K562 (cell line): ENCODE results near the gene PLTP. TPM values are rescaled to one million over a fixed set of nuclear protein-coding genes. Genes with fewer than 3 reads are reported as not detected.

ENCODE experiments used
- ATAC-seq: fragments of 200-7000 bp; cut with Tn5 transposase; 3 replicates; pipeline ENCODE4 v1.9.1; 2020; ENCODE audit warnings: moderate library complexity
- BruUV-seq: library from RNA; stranded (reverse); fragments of 400-500 nt; replicated peaks from 2 replicates; lab custom pipeline; 2021; lab: Mats Ljungman, UMichigan
- CTCF ChIA-PET: fragments of 300-600 bp; formaldehyde crosslinking; extraction: SDS; loops from one replicate; lab custom pipeline; 2021; ENCODE audit warnings: low intra/inter-chr PET ratio; lab: Yijun Ruan, JAX
- POLR2A ChIA-PET: fragments of 300-600, 350-650 bp; sonication (Branson Sonifier 250); formaldehyde crosslinking; extraction: SDS; loops from one replicate; lab custom pipeline; 2021; ENCODE audit warnings: antibody characterized with exemption, inconsistent platforms; lab: Yijun Ruan, JAX
- DNase-seq, 4 experiments: peaks; one replicate each; pipeline versions ENCODE4 v3.0.0 to v3.0.0-alpha.2; 2011 to 2018; ENCODE audit warnings: low spot score in 3 of 4, mixed read lengths in 3 of 4; ENCODE audit errors: extremely low read depth in 1 of 4
- FAIRE-seq: peaks from 2 replicates; lab custom pipeline; 2011; peaks lifted over from hg19 to GRCh38; lab: Jason Lieb, UNC
- H2AFZ ChIP-seq: 2 replicates; pipeline ENCODE4 v1.6.0; 2011; ENCODE audit warnings: low read depth, low read length, control low read depth, inconsistent platforms
- H3K27ac ChIP-seq: fragments of 200-600 bp; 3 replicates; pipeline ENCODE4 v1.8.0; 2011; ENCODE audit warnings: low read depth, mild to moderate bottlenecking, control low read depth, inconsistent platforms, low read length, moderate library complexity, mixed read lengths; ENCODE audit errors: extremely low read depth
- H3K27me3 ChIP-seq, 2 experiments: fragments of 300-600 bp in 1 of 2; 2 replicates in 1 of 2; 3 replicates in 1 of 2; pipeline versions ENCODE4 v1.6.0 to v1.8.0; 2011; ENCODE audit warnings: inconsistent platforms in 2 of 2, low read length in 2 of 2, mild to moderate bottlenecking in 1 of 2, mixed read lengths in 1 of 2, moderate library complexity in 1 of 2; ENCODE audit not compliant: control insufficient read depth in 2 of 2, insufficient read depth in 2 of 2
- H3K36me3 ChIP-seq: fragments of 300-600 bp; 3 replicates; pipeline ENCODE4 v1.8.0; 2011; ENCODE audit warnings: mild to moderate bottlenecking, low read length, inconsistent platforms; ENCODE audit not compliant: control insufficient read depth, insufficient read depth
- H3K4me1 ChIP-seq, 2 experiments: fragments of 200-600 bp in 1 of 2; replicated peaks in 1 of 2; 2 replicates in 1 of 2; 3 replicates in 1 of 2; pipeline versions ENCODE4 v1.5.1 to v1.8.0; 2011; ENCODE audit warnings: inconsistent platforms in 2 of 2, low read length in 2 of 2, mild to moderate bottlenecking in 1 of 2, mixed read lengths in 1 of 2, moderate library complexity in 1 of 2; ENCODE audit not compliant: control insufficient read depth in 2 of 2, insufficient read depth in 2 of 2
- H3K4me2 ChIP-seq: 2 replicates; pipeline ENCODE4 v1.6.1; 2011; ENCODE audit warnings: low read length, control low read depth, inconsistent platforms, mixed read lengths; ENCODE audit not compliant: insufficient read depth
- H3K4me3 ChIP-seq: fragments of 200-600 bp; sonication (generic), shearing (Covaris generic); 2 replicates; pipeline ENCODE4 v1.5.1; 2016; ENCODE audit warnings: control low read depth, inconsistent platforms
- H3K79me2 ChIP-seq: fragments of 200-600 bp; 3 replicates; pipeline ENCODE4 v1.8.0; 2011; ENCODE audit warnings: low read length, inconsistent platforms; ENCODE audit not compliant: control insufficient read depth, insufficient read depth
- H3K9ac ChIP-seq, 2 experiments: 2 replicates each; pipeline versions ENCODE4 v1.6.0 to v1.6.1; 2011; ENCODE audit warnings: low read depth in 2 of 2, low read length in 2 of 2, control low read depth in 1 of 2, inconsistent platforms in 1 of 2, mild to moderate bottlenecking in 1 of 2, mixed read lengths in 1 of 2; ENCODE audit not compliant: insufficient read depth in 1 of 2
- H3K9me1 ChIP-seq: one replicate; pipeline ENCODE4 v1.6.0; 2011; ENCODE audit warnings: inconsistent platforms, mild to moderate bottlenecking, low read length, moderate library complexity; ENCODE audit not compliant: control insufficient read depth, insufficient read depth
- H3K9me3 ChIP-seq: replicated peaks from 2 replicates; pipeline ENCODE4 v1.5.1; 2011; ENCODE audit warnings: low read depth, low read length, inconsistent platforms; ENCODE audit not compliant: control insufficient read depth, insufficient read depth
- H4K20me1 ChIP-seq: replicated peaks from 2 replicates; pipeline ENCODE4 v1.6.1; 2011; ENCODE audit warnings: low read length, inconsistent platforms, mixed read lengths; ENCODE audit not compliant: control insufficient read depth, insufficient read depth
- PHF8 ChIP-seq: fragments of 200-600 bp; sonication (generic); IDR thresholded peaks from 2 replicates; pipeline ENCODE4 v1.6.1; 2012; ENCODE audit warnings: mixed run types, mild to moderate bottlenecking, inconsistent platforms, low read length, moderate library complexity, borderline replicate concordance
- WGBS: fragments of 100-300 bp; shearing (Covaris generic); methylation state at CpG from one replicate; pipeline ENCODE4 v1.1.6; 2016; ENCODE audit warnings: low coverage, mixed read lengths; ENCODE audit not compliant: insufficient coverage; ENCODE audit errors: missing lambda C conversion rate; 5-methylcytosine and 5-hydroxymethylcytosine counted together
- in situ Hi-C: fragments of 300-500 bp; cut with MboI; formaldehyde crosslinking; loops from 4 replicates; pipeline ENCODE4 v1.15.0; 2018; ENCODE audit warnings: inconsistent platforms, mixed read lengths
- intact Hi-C: fragments of 100-400 bp; cut with micrococcal nuclease; formaldehyde crosslinking; loops from 2 replicates; pipeline ENCODE4 v1.14.2; 2022
- polyA plus RNA-seq, 8 experiments: library from polyadenylated mRNA; depleted of rRNA in 4 of 8; stranded (reverse) in 5 of 8; unstranded in 3 of 8; fragments of >200 nt; fragmentation: Nextera tagmentation in 2 of 8; fragmentation: Illumina TruSeq in 1 of 8; extraction: Ambion mirVana in 2 of 8; extraction: Trizol in 1 of 8; gene quantifications; 2 replicates each; pipeline versions ENCODE4 v1.2.1 to v1.2.3, GENCODE V29; 2011 to 2014; ENCODE audit warnings: inconsistent platforms in 1 of 8, missing spikeins in 1 of 8
- total RNA-seq, 7 experiments: library from RNA; depleted of rRNA in 6 of 7; stranded (reverse); fragments of >200 nt in 6 of 7; fragmentation: Illumina TruSeq in 2 of 7; extraction: Trizol in 2 of 7; gene quantifications; 2 replicates each; pipeline versions ENCODE4 v1.2.1 to v1.2.3, GENCODE V29; 2011 to 2021; ENCODE audit warnings: low replicate concordance in 1 of 7
- TF ChIP-seq, protein P1 (sequence below): sonication (generic); formaldehyde crosslinking; IDR thresholded peaks from 2 replicates; pipeline ENCODE4 v1.8.0; 2022; ENCODE audit warnings: missing genetic modification reagents, mild to moderate bottlenecking, moderate library complexity, borderline replicate concordance
- TF ChIP-seq, protein P2 (sequence below), 3 experiments: fragments of 200-800 bp in 1 of 3; sonication (Bioruptor generic) in 1 of 3; sonication (generic) in 1 of 3; formaldehyde crosslinking in 1 of 3; IDR thresholded peaks; 2 replicates each; pipeline versions ENCODE4 v1.6.1 to v1.8.0; 2016 to 2022; ENCODE audit warnings: mild to moderate bottlenecking in 2 of 3, missing compliant biosample characterization in 2 of 3, missing genetic modification characterization in 2 of 3, missing genetic modification reagents in 1 of 3

The PLTP gene
- total and polyA plus RNA-seq, 9 of the 15 experiments (the other 6 are each of a cell fraction or from before 2014, with no cell fraction given) = 2.8 to 29.3 (median 17.6) TPM

- no peak overlapping the region for H3K4me3 ChIP-seq
- peaks cover 7 to 14% of the 10 kb centered on the region in 2 experiments; a peak in 4 of 5 replicates for H3K4me1 ChIP-seq
- no peak for ATAC-seq
- no peak overlapping the region for H3K4me2 ChIP-seq
- TF ChIP-seq, protein P1, sequence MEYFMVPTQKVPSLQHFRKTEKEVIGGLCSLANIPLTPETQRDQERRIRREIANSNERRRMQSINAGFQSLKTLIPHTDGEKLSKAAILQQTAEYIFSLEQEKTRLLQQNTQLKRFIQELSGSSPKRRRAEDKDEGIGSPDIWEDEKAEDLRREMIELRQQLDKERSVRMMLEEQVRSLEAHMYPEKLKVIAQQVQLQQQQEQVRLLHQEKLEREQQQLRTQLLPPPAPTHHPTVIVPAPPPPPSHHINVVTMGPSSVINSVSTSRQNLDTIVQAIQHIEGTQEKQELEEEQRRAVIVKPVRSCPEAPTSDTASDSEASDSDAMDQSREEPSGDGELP (CRISPR knock-in tag) = peak; percentile 24; the same call in 1 of the 2 replicates
- TF ChIP-seq PHF8 = no peak
- TF ChIP-seq, protein P2, sequence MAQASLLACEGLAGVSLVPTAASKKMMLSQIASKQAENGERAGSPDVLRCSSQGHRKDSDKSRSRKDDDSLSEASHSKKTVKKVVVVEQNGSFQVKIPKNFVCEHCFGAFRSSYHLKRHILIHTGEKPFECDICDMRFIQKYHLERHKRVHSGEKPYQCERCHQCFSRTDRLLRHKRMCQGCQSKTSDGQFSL (CRISPR knock-in tag; IDR thresholded peaks at IDR 0.05) = 0 out of 2 replicates have a peak, but pooled peaks have one; percentile 18
- TF ChIP-seq, protein P2 (tag; IDR thresholded peaks at IDR 0.05) = no peak
- TF ChIP-seq, all 486 proteins: peak for 2
- H3K27ac ChIP-seq = no peak overlapping the region
- H3K79me2 ChIP-seq = 0 out of 3 replicates have a peak, but pooled peaks cover 2% of the 10 kb centered on the region
- CTCF ChIA-PET = no interaction called here
- FAIRE-seq (no peak), DNase-seq (no peak)
- POLR2A ChIA-PET = interaction anchor here (0.6 to 1.4 kb wide), 5 partner anchors 9 to 603 kb away, joined by 3 to 6 read pairs (median 4); partner anchors contain the start of gene PCIF1
- no TSS peak for BruUV-seq
- intact Hi-C loops = no loop called here
- H3K9me1 ChIP-seq = no peaks in the 10 kb centered on the region
- peak overlapping the region in 1 of 2 experiments; percentile 23; a peak in 1 of 4 replicates for H3K9ac ChIP-seq
- no peaks in the 10 kb centered on the region for H3K9me3 ChIP-seq
- no peaks in the 10 kb centered on the region for H4K20me1 ChIP-seq
- no peaks in the 10 kb centered on the region for H3K27me3 ChIP-seq
- no peak overlapping the region for H2AFZ ChIP-seq
- WGBS = 89% methylated on average over 14 of the region's 14 CpGs
- in situ Hi-C loops = no loop called here
- peaks cover 61% of the 10 kb centered on the region; the same call in 2 of the 3 replicates for H3K36me3 ChIP-seq
Measured at GRCh38 chr20:45896641-45897161, 15.3 kb downstream of the PLTP start.
